Measurements from ENCODE around the gene TMPRSS6.

The TMPRSS6 gene

DNA sequence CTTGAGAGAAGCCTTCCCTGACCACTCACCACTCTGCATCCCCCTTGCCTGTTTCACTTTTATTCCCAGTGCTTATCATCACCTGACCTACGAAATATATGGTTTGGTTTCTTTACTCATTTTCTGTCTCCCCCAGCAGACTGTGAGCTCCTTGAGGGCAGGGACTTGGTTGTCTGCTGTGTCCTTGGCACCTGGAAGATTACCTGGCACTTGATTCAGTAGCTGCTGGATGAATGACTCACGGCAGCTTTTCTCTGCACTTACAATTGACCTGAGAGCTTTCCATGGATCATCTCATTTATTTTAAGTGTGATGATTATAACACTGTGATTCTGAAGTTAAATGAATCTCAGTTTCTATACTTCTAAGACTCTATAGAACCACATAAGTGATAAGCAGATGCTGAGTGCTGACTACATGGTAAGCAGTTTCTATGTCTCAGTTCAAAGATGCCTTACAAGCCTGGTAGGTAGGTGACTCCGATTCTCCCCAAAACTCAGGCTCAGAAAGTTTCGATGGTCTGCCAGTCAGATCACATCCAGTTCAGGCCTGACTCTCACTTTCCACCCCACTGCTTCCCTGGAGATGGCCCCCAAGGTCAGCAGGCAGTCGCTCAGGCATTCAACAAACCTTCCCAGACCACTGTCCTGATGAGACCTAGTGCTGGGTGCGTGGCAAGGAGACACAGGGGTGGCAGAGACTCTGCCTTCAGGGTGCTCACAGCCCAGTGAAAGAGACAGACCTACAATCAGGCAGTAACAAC, 28.6 kb upstream of the TMPRSS6 start:
- no peaks in the 10 kb centered on the region for H3K36me3 ChIP-seq (ENCODE audit: low read length)
- no peaks in the 10 kb centered on the region for H3K27me3 ChIP-seq (ENCODE audit: low read length)
- H3F3A ChIP-seq (ENCODE audit: insufficient read depth): no peaks in the 10 kb centered on the region
- no peaks in the 10 kb centered on the region for H3K9me3 ChIP-seq (ENCODE audit: insufficient read depth, low read length)
- H3K9ac ChIP-seq (ENCODE audit: low read length): no peak overlapping the region
- H3K27ac ChIP-seq (ENCODE audit: low read depth, low read length): no peak overlapping the region
- no peaks in the 10 kb centered on the region for H4K20me1 ChIP-seq (ENCODE audit: low read depth, low read length)
- TF ChIP-seq, protein P1, sequence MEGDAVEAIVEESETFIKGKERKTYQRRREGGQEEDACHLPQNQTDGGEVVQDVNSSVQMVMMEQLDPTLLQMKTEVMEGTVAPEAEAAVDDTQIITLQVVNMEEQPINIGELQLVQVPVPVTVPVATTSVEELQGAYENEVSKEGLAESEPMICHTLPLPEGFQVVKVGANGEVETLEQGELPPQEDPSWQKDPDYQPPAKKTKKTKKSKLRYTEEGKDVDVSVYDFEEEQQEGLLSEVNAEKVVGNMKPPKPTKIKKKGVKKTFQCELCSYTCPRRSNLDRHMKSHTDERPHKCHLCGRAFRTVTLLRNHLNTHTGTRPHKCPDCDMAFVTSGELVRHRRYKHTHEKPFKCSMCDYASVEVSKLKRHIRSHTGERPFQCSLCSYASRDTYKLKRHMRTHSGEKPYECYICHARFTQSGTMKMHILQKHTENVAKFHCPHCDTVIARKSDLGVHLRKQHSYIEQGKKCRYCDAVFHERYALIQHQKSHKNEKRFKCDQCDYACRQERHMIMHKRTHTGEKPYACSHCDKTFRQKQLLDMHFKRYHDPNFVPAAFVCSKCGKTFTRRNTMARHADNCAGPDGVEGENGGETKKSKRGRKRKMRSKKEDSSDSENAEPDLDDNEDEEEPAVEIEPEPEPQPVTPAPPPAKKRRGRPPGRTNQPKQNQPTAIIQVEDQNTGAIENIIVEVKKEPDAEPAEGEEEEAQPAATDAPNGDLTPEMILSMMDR (IDR thresholded peaks at IDR 0.05; ENCODE audit: insufficient read depth, low read length, poor library complexity, severe bottlenecking): no peak
- no peak for TF ChIP-seq EZH2phosphoT487 (conservative IDR thresholded peaks at IDR 0.05; ENCODE audit: low read length)
- no peaks in the 10 kb centered on the region for H3K9me2 ChIP-seq (replicated peaks; ENCODE audit: insufficient read depth, low read length)
- H2AFZ ChIP-seq (ENCODE audit: low read depth, low read length, severe bottlenecking): no peak overlapping the region
- H3K79me2 ChIP-seq (ENCODE audit: insufficient read depth, low read length): no peaks in the 10 kb centered on the region
- no peak overlapping the region for H3K4me3 ChIP-seq (ENCODE audit: insufficient read depth, low read length, poor library complexity, severe bottlenecking)
- H3K4me2 ChIP-seq (ENCODE audit: low read depth, low read length, poor library complexity, severe bottlenecking): no peak overlapping the region

DNA sequence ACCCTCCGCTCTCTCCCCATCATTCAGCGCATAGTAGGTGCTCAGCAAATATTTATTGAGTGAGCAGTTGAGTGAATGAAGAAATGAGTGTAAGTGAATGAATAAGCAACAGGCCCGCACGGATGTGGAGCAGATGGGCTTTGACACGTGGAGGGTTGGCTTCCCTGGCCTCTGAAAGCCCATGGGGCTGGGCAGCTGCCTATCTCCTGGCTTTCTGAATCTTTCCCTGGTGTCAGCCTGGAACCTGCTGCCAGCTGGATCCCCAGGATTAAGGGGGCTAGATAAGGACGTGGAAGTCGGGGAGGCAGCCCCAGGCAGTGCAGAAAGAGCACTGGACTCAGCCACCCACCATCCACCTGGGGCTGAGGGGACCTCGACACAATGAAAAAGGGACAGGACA, 27.6 kb upstream of the TMPRSS6 start:
- Histone ChIP-seq H3K9ac (ENCODE audit: low read length) (no peak overlapping the region), H2AFZ (ENCODE audit: low read depth, low read length, severe bottlenecking) (no peak overlapping the region), H4K20me1 (ENCODE audit: low read depth, low read length) (no peaks in the 10 kb centered on the region), H3K4me2 (ENCODE audit: low read depth, low read length, poor library complexity, severe bottlenecking) (no peak overlapping the region), H3K4me3 (ENCODE audit: insufficient read depth, low read length, poor library complexity, severe bottlenecking) (no peak overlapping the region), H3K79me2 (ENCODE audit: insufficient read depth, low read length) (no peaks in the 10 kb centered on the region), H3K36me3 (ENCODE audit: low read length) (no peaks in the 10 kb centered on the region), H3F3A (ENCODE audit: insufficient read depth) (no peaks in the 10 kb centered on the region), H3K27ac (ENCODE audit: low read depth, low read length) (no peak overlapping the region), H3K9me2 (replicated peaks; ENCODE audit: insufficient read depth, low read length) (no peaks in the 10 kb centered on the region), H3K9me3 (ENCODE audit: insufficient read depth, low read length) (no peaks in the 10 kb centered on the region), H3K27me3 (ENCODE audit: low read length) (no peaks in the 10 kb centered on the region)
- TF ChIP-seq EZH2phosphoT487 (conservative IDR thresholded peaks at IDR 0.05; ENCODE audit: low read length): no peak
- TF ChIP-seq, protein P1 (IDR thresholded peaks at IDR 0.05; ENCODE audit: insufficient read depth, low read length, poor library complexity, severe bottlenecking): no peak

DNA sequence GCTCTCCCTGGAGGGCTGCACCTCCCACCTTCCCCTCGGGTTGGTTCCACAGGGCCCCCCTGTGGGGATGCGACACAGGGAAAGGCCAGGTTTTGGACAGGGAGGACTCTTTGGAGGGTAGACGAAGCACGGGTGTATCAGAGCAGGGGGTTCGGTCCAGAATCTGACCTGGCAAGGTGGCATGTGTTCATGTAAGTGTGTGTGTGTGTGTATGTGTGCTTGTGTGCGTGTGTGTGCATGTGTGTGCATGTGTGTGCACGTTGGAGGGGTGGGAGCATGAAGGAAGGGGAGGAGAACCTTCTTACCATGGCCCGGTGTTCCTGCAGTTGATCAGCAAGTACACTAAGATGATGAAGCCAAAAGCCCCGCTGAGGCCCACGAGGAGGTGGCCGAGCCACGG, 25.5 kb upstream of the TMPRSS6 start:
- Histone ChIP-seq H3K4me3 (ENCODE audit: insufficient read depth, low read length, poor library complexity, severe bottlenecking) (no peak overlapping the region), H3K79me2 (ENCODE audit: insufficient read depth, low read length) (no peaks in the 10 kb centered on the region), H3K36me3 (ENCODE audit: low read length) (no peaks in the 10 kb centered on the region), H4K20me1 (ENCODE audit: low read depth, low read length) (no peaks in the 10 kb centered on the region), H3K27me3 (ENCODE audit: low read length) (no peaks in the 10 kb centered on the region), H2AFZ (ENCODE audit: low read depth, low read length, severe bottlenecking) (no peak overlapping the region), H3F3A (ENCODE audit: insufficient read depth) (no peaks in the 10 kb centered on the region), H3K4me2 (ENCODE audit: low read depth, low read length, poor library complexity, severe bottlenecking) (no peak overlapping the region), H3K9ac (ENCODE audit: low read length) (no peak overlapping the region), H3K27ac (ENCODE audit: low read depth, low read length) (no peak overlapping the region), H3K9me3 (ENCODE audit: insufficient read depth, low read length) (no peaks in the 10 kb centered on the region), H3K9me2 (replicated peaks; ENCODE audit: insufficient read depth, low read length) (no peaks in the 10 kb centered on the region)
- TF ChIP-seq, protein P1 (IDR thresholded peaks at IDR 0.05; ENCODE audit: insufficient read depth, low read length, poor library complexity, severe bottlenecking): no peak
- no peak for TF ChIP-seq EZH2phosphoT487 (conservative IDR thresholded peaks at IDR 0.05; ENCODE audit: low read length)

Measured in SU-DHL-6 (cell line).